GM23248 (cell line): Measurements from ENCODE around the gene LRIG2. TPM values are rescaled to one million over a fixed set of nuclear protein-coding genes. Genes with fewer than 3 reads are reported as not detected.

Experiments used
- DNase-seq: peaks from one replicate; pipeline ENCODE4 v3.0.0-alpha.2; 2015
- H2AFZ ChIP-seq: fragments of 200-600 bp; sonication (generic); 2 replicates; pipeline ENCODE4 v1.6.1; 2016; ENCODE audit warnings: antibody characterized with exemption
- H3F3A ChIP-seq: fragments of 200-600 bp; sonication (generic); 2 replicates; pipeline ENCODE4 v1.6.1; 2016; ENCODE audit warnings: mild to moderate bottlenecking, antibody characterized with exemption, mixed run types; ENCODE audit not compliant: insufficient read depth
- H3K27ac ChIP-seq: fragments of 200-600 bp; sonication (generic); 2 replicates; pipeline ENCODE4 v1.5.1; 2016; ENCODE audit warnings: mild to moderate bottlenecking
- H3K27me3 ChIP-seq: fragments of 200-600 bp; sonication (generic); replicated peaks from 2 replicates; pipeline ENCODE4 v1.6.1; 2016; ENCODE audit warnings: mild to moderate bottlenecking; ENCODE audit not compliant: insufficient read depth
- H3K36me3 ChIP-seq: fragments of 200-600 bp; sonication (generic); 2 replicates; pipeline ENCODE4 v1.6.1; 2016; ENCODE audit warnings: low read depth, mild to moderate bottlenecking
- H3K4me1 ChIP-seq: fragments of 200-600 bp; sonication (generic); 2 replicates; pipeline ENCODE4 v1.6.1; 2016; ENCODE audit warnings: mild to moderate bottlenecking; ENCODE audit not compliant: insufficient read depth
- H3K4me2 ChIP-seq: fragments of 200-600 bp; sonication (generic); one replicate; pipeline ENCODE4 v1.6.1; 2016; ENCODE audit warnings: mild to moderate bottlenecking; ENCODE audit not compliant: unreplicated experiment
- H3K4me3 ChIP-seq: fragments of 200-600 bp; sonication (generic); 2 replicates; pipeline ENCODE4 v1.5.1; 2016; ENCODE audit warnings: mild to moderate bottlenecking
- H3K79me2 ChIP-seq: fragments of 200-600 bp; sonication (generic); 2 replicates; pipeline ENCODE4 v1.6.1; 2016; ENCODE audit warnings: mild to moderate bottlenecking; ENCODE audit not compliant: insufficient read depth
- H3K9ac ChIP-seq: fragments of 200-600 bp; sonication (generic); 2 replicates; pipeline ENCODE4 v1.6.1; 2016; ENCODE audit warnings: mild to moderate bottlenecking
- H3K9me2 ChIP-seq: fragments of 200-600 bp; sonication (generic); 2 replicates; pipeline ENCODE4 v1.6.1; 2016; ENCODE audit warnings: mixed run types, mild to moderate bottlenecking, moderate library complexity; ENCODE audit not compliant: insufficient read depth
- H3K9me3 ChIP-seq: fragments of 200-600 bp; sonication (generic); one replicate; pipeline ENCODE4 v1.6.1; 2017; ENCODE audit warnings: low read depth
- H4K20me1 ChIP-seq: fragments of 200-600 bp; sonication (generic); 2 replicates; pipeline ENCODE4 v1.6.0; 2016; ENCODE audit not compliant: insufficient read depth
- EZH2 ChIP-seq: fragments of 200-600 bp; sonication (generic); IDR thresholded peaks from 2 replicates; pipeline ENCODE4 v1.6.1; 2018; ENCODE audit warnings: antibody characterized with exemption, mild to moderate bottlenecking; ENCODE audit not compliant: insufficient read depth, poor library complexity, severe bottlenecking
- EZH2phosphoT487 ChIP-seq: fragments of 200-600 bp; sonication (generic); IDR thresholded peaks from 2 replicates; pipeline ENCODE4 v1.6.1; 2018; ENCODE audit warnings: antibody characterized with exemption, moderate library complexity, mild to moderate bottlenecking, low read depth; ENCODE audit not compliant: insufficient read depth
- WGBS, 2 experiments: methylation state at CpG; one replicate each; pipeline ENCODE4 v1.1.6; 2015 to 2017; ENCODE audit warnings: low lambda C conversion rate in 2 of 2, low coverage in 1 of 2; ENCODE audit errors: missing lambda C conversion rate in 2 of 2; 5-methylcytosine and 5-hydroxymethylcytosine counted together
- in situ Hi-C: fragments of 300-500 bp; cut with MboI; formaldehyde crosslinking; loops from 2 replicates; pipeline ENCODE4 v1.15.0; 2020
- polyA plus RNA-seq: library from polyadenylated mRNA; unstranded; fragments of >200 nt; fragmentation: Nextera tagmentation; extraction: Ambion mirVana; gene quantifications from 2 replicates; pipeline ENCODE4 v1.2.1, GENCODE V29; 2016
- total RNA-seq: library from RNA; depleted of rRNA; stranded (reverse); fragments of >200 nt; shearing (Covaris generic); gene quantifications from 2 replicates; pipeline ENCODE4 v1.2.3, GENCODE V29; 2014; rRNA removed

Gene LRIG2
- total and polyA plus RNA-seq, 2 experiments from 2014 or later: 4.1 to 6.3 TPM

DNA sequence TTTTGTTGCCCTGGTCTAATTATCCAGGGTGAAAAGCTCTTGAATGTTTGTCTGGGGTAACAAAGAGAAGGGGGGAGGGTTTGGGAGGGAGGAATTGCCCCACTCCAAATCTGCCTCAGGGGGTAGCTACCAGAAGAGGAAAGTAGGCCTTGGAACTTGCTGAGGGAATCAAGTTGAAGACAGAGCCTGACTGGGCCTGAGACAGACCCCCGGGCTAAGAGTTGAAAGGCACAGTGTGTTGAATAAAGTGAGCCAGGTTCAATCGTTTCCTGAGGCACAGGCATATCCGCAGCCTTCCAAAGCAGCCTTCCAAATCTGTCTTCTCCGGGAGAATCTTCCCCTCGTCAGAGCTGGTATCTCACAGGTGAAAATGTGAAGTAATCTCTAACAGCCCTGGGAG lies 96.6 kb downstream of the LRIG2 start:
- H3K36me3 ChIP-seq: no peaks in the 10 kb centered on the region
- H3K4me3 ChIP-seq: no peak overlapping the region
- no peaks in the 10 kb centered on the region for H4K20me1 ChIP-seq
- H3K27me3 ChIP-seq: 0 out of 2 replicates have a peak, but pooled peaks cover 9% of the 10 kb centered on the region
- H3K79me2 ChIP-seq: no peaks in the 10 kb centered on the region
- 25 to 31% methylated on average over 5 of the region's 5 CpGs for WGBS, 2 experiments
- no peaks in the 10 kb centered on the region for H3F3A ChIP-seq
- no peak overlapping the region for H2AFZ ChIP-seq
- H3K9ac ChIP-seq: no peak overlapping the region
- TF ChIP-seq EZH2 (no peak), EZH2phosphoT487 (no peak)
- H3K9me3 ChIP-seq: no peaks in the 10 kb centered on the region
- H3K4me2 ChIP-seq: no peak overlapping the region
- no peak for DNase-seq
- no peaks in the 10 kb centered on the region for H3K4me1 ChIP-seq
- H3K9me2 ChIP-seq: no peaks in the 10 kb centered on the region
- H3K27ac ChIP-seq: no peak overlapping the region
- in situ Hi-C loops: no loop called here

DNA sequence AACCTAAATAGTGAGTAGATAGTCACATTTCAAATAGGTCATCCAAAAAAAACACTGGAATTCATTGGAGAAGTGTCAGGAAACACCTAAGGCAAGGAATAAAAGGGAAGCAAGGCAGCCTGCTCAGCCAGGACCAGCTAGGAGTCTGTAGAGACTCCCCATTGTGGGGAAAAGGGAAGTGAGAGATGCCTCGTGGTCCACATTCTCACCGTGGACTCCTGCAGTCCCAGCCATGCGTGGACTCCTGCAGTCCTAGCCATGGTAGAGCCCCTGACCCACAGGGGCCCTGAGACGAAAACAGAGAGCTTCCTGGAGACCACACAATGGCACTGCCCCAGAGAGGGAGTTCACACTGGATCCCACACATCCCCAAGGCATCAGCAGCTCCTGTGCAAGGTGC lies 97.5 kb downstream of the LRIG2 start:
- H3K27me3 ChIP-seq: 0 out of 2 replicates have a peak, but pooled peaks cover 14% of the 10 kb centered on the region
- no peak overlapping the region for H2AFZ ChIP-seq
- H3K27ac ChIP-seq: no peak overlapping the region
- TF ChIP-seq EZH2phosphoT487 (no peak), EZH2 (no peak)
- no peak for DNase-seq
- H3F3A ChIP-seq: no peaks in the 10 kb centered on the region
- H4K20me1 ChIP-seq: no peaks in the 10 kb centered on the region
- H3K4me2 ChIP-seq: no peak overlapping the region
- H3K9me3 ChIP-seq: no peaks in the 10 kb centered on the region
- 18 to 26% methylated on average over 4 of the region's 4 CpGs for WGBS, 2 experiments
- H3K79me2 ChIP-seq: no peaks in the 10 kb centered on the region
- no peak overlapping the region for H3K4me3 ChIP-seq
- H3K4me1 ChIP-seq: no peaks in the 10 kb centered on the region
- in situ Hi-C loops: no loop called here
- H3K36me3 ChIP-seq: no peaks in the 10 kb centered on the region
- no peak overlapping the region for H3K9ac ChIP-seq
- no peaks in the 10 kb centered on the region for H3K9me2 ChIP-seq

DNA sequence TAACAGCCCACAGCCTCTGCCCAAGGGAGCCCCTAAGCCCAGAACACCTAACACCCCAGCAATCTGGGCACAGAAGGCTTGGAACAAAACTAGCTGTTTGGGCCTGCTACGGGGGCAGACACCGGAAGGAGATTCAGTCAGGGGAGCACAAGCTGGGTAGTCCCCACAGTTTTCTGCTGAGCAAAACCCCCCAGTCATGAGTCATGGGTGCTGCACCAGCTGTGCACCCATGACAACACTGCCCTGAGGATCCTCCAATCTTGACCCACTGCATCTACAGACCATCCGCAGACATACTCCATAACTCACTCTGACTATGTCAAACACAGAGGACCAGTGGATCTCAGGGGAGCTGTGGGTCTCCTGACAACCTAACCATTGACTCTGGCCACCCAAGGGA lies 105.1 kb downstream of the LRIG2 start:
- Histone ChIP-seq H3K9me3 (no peaks in the 10 kb centered on the region), H3K36me3 (no peaks in the 10 kb centered on the region), H3K27ac (no peak overlapping the region), H3K4me1 (no peaks in the 10 kb centered on the region), H3K4me3 (no peak overlapping the region), H3K27me3 (peaks cover 23% of the 10 kb centered on the region), H4K20me1 (no peaks in the 10 kb centered on the region), H3K9me2 (no peaks in the 10 kb centered on the region), H3K4me2 (no peak overlapping the region), H3K79me2 (no peaks in the 10 kb centered on the region), H3F3A (no peaks in the 10 kb centered on the region), H2AFZ (no peak overlapping the region), H3K9ac (no peak overlapping the region)
- in situ Hi-C loops: no loop called here
- no peak for DNase-seq
- 78 to 91% methylated on average over 3 of the region's 3 CpGs for WGBS, 2 experiments
- TF ChIP-seq EZH2phosphoT487: no peak
- TF ChIP-seq EZH2: no peak

DNA sequence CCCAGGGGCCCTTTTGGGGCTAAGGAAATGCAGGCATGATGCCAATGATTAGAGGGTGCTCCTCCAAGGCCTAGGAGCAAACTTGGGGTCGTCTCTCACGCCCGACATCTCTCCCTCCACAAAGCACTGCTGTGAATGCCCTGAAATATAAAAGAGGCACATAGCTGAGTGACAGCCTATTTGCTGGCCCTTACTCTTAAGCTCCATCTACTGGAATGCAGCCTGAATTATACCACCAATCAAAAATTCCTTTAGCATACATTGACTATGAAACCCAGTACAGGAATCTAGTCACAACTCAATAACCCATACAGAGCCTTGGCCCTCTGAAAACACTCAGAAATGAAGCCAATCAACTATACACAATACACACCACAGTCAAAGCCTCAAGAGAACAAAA lies 105.5 kb downstream of the LRIG2 start:
- Histone ChIP-seq H3K4me2 (no peak overlapping the region), H3K36me3 (no peaks in the 10 kb centered on the region), H3K27ac (no peak overlapping the region), H4K20me1 (no peaks in the 10 kb centered on the region), H2AFZ (no peak overlapping the region), H3K9me2 (no peaks in the 10 kb centered on the region), H3K9me3 (no peaks in the 10 kb centered on the region), H3K9ac (no peak overlapping the region), H3F3A (no peaks in the 10 kb centered on the region), H3K4me1 (no peaks in the 10 kb centered on the region), H3K79me2 (no peaks in the 10 kb centered on the region), H3K4me3 (no peak overlapping the region), H3K27me3 (peaks cover 23% of the 10 kb centered on the region)
- DNase-seq: no peak
- WGBS, 2 experiments: 56 to 59% methylated on average over 3 of the region's 3 CpGs
- TF ChIP-seq EZH2 (no peak), EZH2phosphoT487 (no peak)
- in situ Hi-C loops: no loop called here

Other genes with a start within 250 kb of the LRIG2 start
- gene SLC16A1, start 117.0 kb upstream of the LRIG2 start, total RNA-seq: 153 and 178 TPM in 2 replicates
- gene SLC16A1, start 117.0 kb upstream of the LRIG2 start, polyA plus RNA-seq: 97.5 and 99.9 TPM in 2 replicates